Cerebellar nuclear complex (tissue), 1 donor: ENCODE results near the gene LIMCH1.

ENCODE experiments used
- DNase-seq, 2 experiments: peaks; one replicate each; lab custom pipeline; 2025; lab: John Stamatoyannopoulos, UW

The LIMCH1 gene

GRCh38 chr4:41561244-41561643 lies 23.3 kb downstream of the LIMCH1 start:
- no peak for DNase-seq

DNA sequence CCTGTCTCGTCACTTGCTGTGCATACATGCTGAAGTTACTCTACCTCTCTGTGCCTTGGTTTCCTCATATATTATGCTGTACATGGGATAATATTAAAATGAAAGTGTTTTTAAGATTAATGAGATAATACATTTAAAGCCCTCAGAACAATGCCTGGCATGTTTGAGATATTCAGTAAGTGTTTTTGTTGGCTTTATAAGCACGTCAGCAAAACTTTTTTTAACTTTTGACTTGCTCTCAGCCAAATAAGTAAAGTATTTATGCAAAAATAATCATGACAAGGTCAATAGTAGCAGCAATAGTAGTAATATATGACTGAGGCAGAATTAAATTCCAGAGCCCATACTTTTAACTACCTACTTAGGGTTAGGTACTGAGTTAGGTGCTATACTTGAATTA lies 29.2 kb downstream of the LIMCH1 start:
- no peak for DNase-seq

GRCh38 chr4:41568363-41568762 lies 30.4 kb downstream of the LIMCH1 start:
- DNase-seq, result no peak

GRCh38 chr4:41569961-41570360 lies 32.0 kb downstream of the LIMCH1 start:
- peak; percentile 7 to 52 for DNase-seq

- no peak for DNase-seq
Measured at GRCh38 chr4:41571422-41571821, 33.5 kb downstream of the LIMCH1 start.

GRCh38 chr4:41572516-41572915 lies 34.6 kb downstream of the LIMCH1 start:
- no peak for DNase-seq

GRCh38 chr4:41572956-41573355 lies 35.0 kb downstream of the LIMCH1 start:
- DNase-seq, result no peak

DNA sequence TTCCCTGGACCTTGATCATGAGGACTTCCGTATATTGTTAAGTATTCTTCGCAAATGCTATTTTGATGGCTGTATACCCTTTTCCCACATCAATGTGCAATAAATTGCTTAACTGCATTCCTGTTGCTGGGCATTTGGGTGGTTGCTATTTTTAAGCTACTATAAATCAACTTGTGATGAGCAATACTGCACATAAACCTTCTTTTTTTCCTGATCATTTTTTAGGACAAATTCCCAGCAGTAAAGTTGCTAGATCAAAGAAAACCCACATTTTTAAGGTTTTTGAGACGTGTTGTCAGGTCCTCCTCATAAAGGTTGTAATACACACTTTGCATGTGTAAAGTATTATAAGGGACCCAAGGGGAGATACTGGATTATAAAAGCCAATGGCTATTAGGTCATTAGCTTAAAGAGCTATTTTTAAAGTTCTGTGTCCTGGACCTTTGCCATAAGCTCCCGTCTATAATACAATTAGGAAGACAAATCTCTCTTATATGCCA lies 35.6 kb downstream of the LIMCH1 start:
- DNase-seq, result no peak

DNA sequence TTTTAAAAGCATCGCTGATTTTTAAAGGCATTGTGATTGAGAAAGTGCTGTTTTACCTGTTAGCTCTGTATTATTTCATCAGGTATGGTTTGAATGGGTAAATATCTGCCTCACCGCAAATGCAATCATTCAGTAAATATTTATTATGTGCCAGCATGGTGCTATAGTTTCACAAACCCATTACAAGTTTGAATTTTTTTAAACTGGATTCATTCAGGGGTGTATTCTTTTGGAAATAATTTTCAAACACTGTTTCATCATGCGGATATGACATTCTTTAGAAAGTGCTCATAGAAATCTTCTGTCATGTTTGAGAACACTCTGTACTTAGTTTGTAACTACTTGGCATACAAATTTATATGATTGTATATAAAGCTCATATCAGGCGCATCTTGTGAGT lies 37.2 kb downstream of the LIMCH1 start:
- DNase-seq, result no peak

DNA sequence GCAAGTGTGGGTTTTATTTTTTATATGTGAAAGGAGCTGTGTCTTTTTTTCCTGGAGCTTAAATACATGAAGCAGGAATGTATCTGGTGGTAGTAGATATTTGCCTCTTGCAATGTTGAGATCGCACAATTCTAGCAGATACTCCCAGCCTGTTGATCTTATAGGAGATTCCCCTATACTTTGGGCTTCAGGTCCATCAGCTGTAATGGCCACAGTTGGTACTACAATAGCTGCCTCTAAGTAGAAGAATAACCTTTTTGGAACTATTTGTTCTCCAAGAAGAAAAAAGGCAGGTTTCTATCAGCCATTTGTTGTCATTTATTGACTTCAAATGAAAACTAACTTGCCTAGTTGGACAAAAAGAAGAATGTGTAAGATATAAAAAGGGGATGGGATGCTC lies 37.7 kb downstream of the LIMCH1 start:
- DNase-seq, result no peak

- DNase-seq, result no peak
Measured at GRCh38 chr4:41579043-41579442, 41.1 kb downstream of the LIMCH1 start.

DNA sequence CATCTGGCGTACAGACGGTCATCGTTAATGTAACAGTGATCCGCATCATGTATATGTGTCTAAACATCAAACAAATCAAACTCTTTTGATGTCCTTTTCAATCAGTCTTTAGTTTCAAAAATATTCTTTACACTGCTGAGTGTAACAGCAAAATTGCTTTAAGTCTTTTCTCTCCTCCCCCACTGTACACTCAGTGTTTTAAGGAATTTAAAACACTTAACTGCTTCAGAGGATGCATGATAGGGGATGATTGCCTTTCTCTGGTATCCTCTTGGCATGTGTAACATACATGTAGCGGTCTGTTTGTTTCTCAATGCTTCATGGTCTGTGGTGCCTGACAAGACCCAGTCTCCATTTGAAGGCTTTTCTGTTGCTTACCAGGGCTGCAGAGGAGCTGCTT lies 41.6 kb downstream of the LIMCH1 start:
- DNase-seq, result no peak

- DNase-seq, result no peak
Measured at GRCh38 chr4:41580007-41580406, 42.0 kb downstream of the LIMCH1 start.

DNA sequence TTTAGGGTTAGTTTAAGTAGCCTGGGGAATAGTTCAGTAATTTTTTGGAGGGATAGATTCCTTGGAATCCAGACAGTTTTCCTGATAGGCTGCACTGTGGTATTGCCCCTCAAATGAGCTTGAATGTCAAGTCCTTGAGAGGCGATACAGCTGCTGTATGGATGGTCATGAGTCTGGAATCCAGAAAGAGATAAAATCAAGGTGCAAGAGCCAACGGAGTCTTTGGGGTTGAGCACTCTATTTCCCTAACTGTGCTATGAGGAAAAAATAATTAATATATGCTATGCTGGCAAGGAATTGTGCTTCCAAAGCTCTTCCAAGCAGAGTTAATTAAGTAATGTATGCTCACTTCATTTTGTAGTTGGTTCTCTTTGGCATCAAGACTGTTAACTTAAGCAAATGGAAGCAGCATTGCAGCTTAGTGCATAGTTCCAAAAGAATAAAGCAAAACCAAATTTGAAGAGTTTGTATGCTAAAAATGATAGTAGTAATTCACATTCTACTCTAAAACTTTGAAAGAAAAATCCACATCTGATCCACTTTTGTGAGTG lies 48.8 kb downstream of the LIMCH1 start:
- DNase-seq, result no peak

- DNase-seq, result no peak
Measured at GRCh38 chr4:41587286-41587685, 49.3 kb downstream of the LIMCH1 start.

GRCh38 chr4:41590591-41590990 lies 52.6 kb downstream of the LIMCH1 start:
- DNase-seq, result no peak

GRCh38 chr4:41594432-41594831 lies 56.5 kb downstream of the LIMCH1 start:
- DNase-seq, result no peak

DNA sequence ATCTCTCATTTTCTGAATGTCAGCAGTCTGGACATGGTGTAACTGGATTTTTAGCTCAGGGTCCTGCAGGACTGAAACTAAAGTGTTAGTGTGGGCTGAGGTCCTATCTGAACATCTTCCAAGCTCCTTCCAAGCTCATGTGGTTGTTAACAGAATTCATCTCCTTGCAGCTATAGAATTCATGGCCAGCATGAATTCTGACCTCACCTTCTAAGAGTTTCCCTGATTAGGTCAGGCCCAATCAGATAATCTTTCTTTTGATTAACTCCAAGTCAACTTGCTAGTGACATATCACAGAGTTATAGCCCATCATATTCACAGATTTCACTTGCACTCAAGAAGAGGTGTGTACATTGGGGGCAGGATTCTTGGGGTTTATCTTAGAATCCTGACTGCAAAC lies 59.5 kb downstream of the LIMCH1 start:
- DNase-seq, result no peak

- no peak for DNase-seq
Measured at GRCh38 chr4:41598580-41598979, 60.6 kb downstream of the LIMCH1 start.

DNA sequence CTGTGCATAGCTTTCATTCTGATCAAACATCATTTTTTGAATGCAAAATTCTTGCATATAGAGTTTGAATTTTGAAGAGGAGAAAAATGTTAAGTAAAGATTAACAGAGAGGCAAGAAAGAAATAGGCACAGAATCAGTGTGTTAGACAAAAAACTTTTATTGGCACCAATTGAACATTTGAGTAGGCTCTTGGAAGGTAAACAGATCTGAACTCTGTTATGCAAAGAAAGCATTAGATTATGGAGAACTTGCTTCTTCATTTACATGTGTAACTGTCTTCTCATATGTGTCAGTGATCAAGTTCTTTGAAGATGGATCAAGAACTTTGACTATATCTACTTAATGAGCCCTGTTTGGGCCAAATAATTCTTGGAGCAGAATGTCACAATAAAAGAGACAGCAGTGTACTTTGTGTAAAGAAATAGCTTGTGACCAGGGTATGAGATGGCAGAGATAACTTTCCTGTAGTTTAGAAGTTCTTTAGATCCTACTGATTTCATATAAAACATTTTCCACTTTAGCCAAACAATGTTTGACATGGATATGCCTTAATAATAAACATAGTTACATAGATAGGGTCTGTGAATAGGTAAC lies 61.3 kb downstream of the LIMCH1 start:
- no peak for DNase-seq

GRCh38 chr4:41600243-41600912 lies 62.4 kb downstream of the LIMCH1 start:
- DNase-seq, result no peak

GRCh38 chr4:41601025-41601424 lies 63.1 kb downstream of the LIMCH1 start:
- no peak for DNase-seq

GRCh38 chr4:41602113-41602512 lies 64.2 kb downstream of the LIMCH1 start:
- no peak for DNase-seq
